OCI-LY7 (cell line): ENCODE measurements around the gene CALD1. TPM values are rescaled to one million over a fixed set of nuclear protein-coding genes. Genes with fewer than 3 reads are reported as not detected.

Source experiments
- BruUV-seq: library from RNA; stranded (reverse); fragments of 400-500 nt; replicated peaks from 2 replicates; lab custom pipeline; 2021; lab: Mats Ljungman, UMichigan
- CTCF ChIA-PET: fragments of 300-600 bp; sonication (Branson Sonifier 250); formaldehyde crosslinking; loops from one replicate; lab custom pipeline; 2022; ENCODE audit warnings: antibody characterized with exemption; ENCODE audit not compliant: unreplicated experiment; lab: Charles Lee
- POLR2A ChIA-PET: fragments of 300-600 bp; sonication (Branson Sonifier 250); formaldehyde crosslinking; loops from one replicate; lab custom pipeline; 2022; ENCODE audit warnings: antibody characterized with exemption; lab: Charles Lee
- DNase-seq: peaks from one replicate; pipeline ENCODE4 v3.0.0-alpha.2; 2015; ENCODE audit warnings: low spot score
- H2AFZ ChIP-seq: fragments of 200-600 bp; sonication (generic), shearing (Covaris generic); 2 replicates; pipeline ENCODE4 v1.6.1; 2014; ENCODE audit warnings: mild to moderate bottlenecking, antibody characterized with exemption, low read length, moderate library complexity
- H3K27ac ChIP-seq: fragments of 200-600 bp; sonication (generic); 2 replicates; pipeline ENCODE4 v1.5.1; 2014; ENCODE audit warnings: mixed run types, low read depth, mild to moderate bottlenecking, moderate library complexity, low read length, inconsistent platforms; ENCODE audit not compliant: poor library complexity, severe bottlenecking
- H3K36me3 ChIP-seq: fragments of 200-600 bp; sonication (generic); 2 replicates; pipeline ENCODE4 v1.6.1; 2014; ENCODE audit warnings: mild to moderate bottlenecking, antibody characterized with exemption, low read length, moderate library complexity, mixed read lengths; ENCODE audit not compliant: insufficient read depth
- H3K4me1 ChIP-seq: fragments of 200-600 bp; sonication (generic); 2 replicates; pipeline ENCODE4 v1.5.1; 2014; ENCODE audit warnings: mild to moderate bottlenecking, low read length; ENCODE audit not compliant: insufficient read depth, poor library complexity, severe bottlenecking
- H3K4me2 ChIP-seq: fragments of 200-600 bp; sonication (generic); 2 replicates; pipeline ENCODE4 v1.6.1; 2014; ENCODE audit warnings: mild to moderate bottlenecking, low read length
- H3K4me3 ChIP-seq: fragments of 200-600 bp; sonication (generic); 2 replicates; pipeline ENCODE4 v1.5.1; 2014; ENCODE audit warnings: mild to moderate bottlenecking, low read depth, low read length; ENCODE audit not compliant: poor library complexity, severe bottlenecking
- H3K79me2 ChIP-seq: fragments of 200-600 bp; sonication (generic); 2 replicates; pipeline ENCODE4 v1.6.1; 2016; ENCODE audit warnings: low read depth, mild to moderate bottlenecking, low read length, moderate library complexity, mixed read lengths; ENCODE audit not compliant: insufficient read depth
- H3K9me2 ChIP-seq: fragments of 200-600 bp; sonication (generic); 2 replicates; pipeline ENCODE4 v1.6.1; 2016; ENCODE audit warnings: mild to moderate bottlenecking, low read length, mixed read lengths; ENCODE audit not compliant: insufficient read depth
- H3K9me3 ChIP-seq: fragments of 200-600 bp; sonication (generic); 2 replicates; pipeline ENCODE4 v1.6.1; 2014; ENCODE audit warnings: mild to moderate bottlenecking, mixed run types, low read length, mixed read lengths
- H4K20me1 ChIP-seq: fragments of 200-600 bp; sonication (generic); 2 replicates; pipeline ENCODE4 v1.6.1; 2014; ENCODE audit warnings: mild to moderate bottlenecking, antibody characterized with exemption, low read length, moderate library complexity, mixed read lengths; ENCODE audit not compliant: insufficient read depth
- EZH2phosphoT487 ChIP-seq: fragments of 200-600 bp; sonication (generic); IDR thresholded peaks from 2 replicates; pipeline ENCODE4 v1.6.1; 2018; ENCODE audit warnings: low read depth, borderline replicate concordance, mild to moderate bottlenecking, mixed run types, antibody characterized with exemption, low read length, moderate library complexity, mixed read lengths
- intact Hi-C: fragments of 100-400 bp; cut with micrococcal nuclease; formaldehyde crosslinking; loops from one replicate; pipeline ENCODE4 v1.10.0; 2022; ENCODE audit not compliant: unreplicated experiment
- total RNA-seq, 2 experiments: library from RNA; depleted of rRNA in 1 of 2; stranded (reverse); fragments of >200 nt in 1 of 2; shearing (Covaris generic) in 1 of 2; gene quantifications; 2 replicates each; pipeline ENCODE4 v1.2.3, GENCODE V29; 2014 to 2022
- TF ChIP-seq, protein P1 (sequence below): fragments of 200-600 bp; sonication (generic); conservative IDR thresholded peaks from 2 replicates; pipeline ENCODE4 v1.5.1; 2014; ENCODE audit warnings: mild to moderate bottlenecking, antibody characterized with exemption, low read length, moderate library complexity, mixed read lengths

CALD1 gene
- total RNA-seq, 2 experiments from 2014 or later: 0.25 to 0.49 TPM

DNA sequence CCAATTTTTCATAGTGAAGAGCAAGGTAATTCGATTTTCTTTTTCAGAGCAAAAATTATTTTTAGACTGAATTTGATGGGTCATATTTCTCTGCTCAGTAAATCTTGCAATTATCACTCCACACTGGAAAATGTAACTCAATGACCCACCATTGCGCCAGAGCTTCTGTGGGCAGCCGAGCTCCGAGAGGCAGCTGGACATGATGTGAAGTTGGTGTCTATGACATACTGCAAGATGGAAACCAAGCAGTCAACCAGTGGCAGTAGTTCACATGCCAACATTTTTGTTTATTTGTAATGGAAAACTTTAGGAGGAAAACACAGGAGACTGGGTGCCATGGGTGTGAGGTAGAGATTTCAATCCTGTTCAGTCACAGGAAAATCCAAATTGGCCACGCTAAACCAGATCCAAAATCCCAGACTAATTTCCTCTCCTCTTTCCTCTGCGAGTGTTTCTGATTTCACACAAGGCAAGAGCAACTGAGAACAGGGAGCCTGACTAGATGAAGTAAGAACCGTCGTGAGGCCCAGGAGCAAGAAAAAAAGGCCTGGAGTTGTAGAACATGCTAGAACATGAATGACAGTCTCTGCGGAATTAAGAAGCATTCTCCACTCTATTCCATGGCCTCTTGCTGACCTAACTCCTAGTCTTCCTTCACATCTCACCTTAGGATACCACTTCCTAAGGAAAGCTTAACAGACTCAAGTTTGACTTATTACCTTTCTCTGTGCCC lies 39.3 kb downstream of the CALD1 start:
- CTCF ChIA-PET: interaction anchor here (0.6 kb wide), 1 partner anchor 94 kb away, joined by 3 read pairs; no protein-coding TSS in a partner anchor
- Histone ChIP-seq H3K9me3 (no peaks in the 10 kb centered on the region), H3K27ac (no peak overlapping the region), H3K4me1 (no peaks in the 10 kb centered on the region), H3K79me2 (no peaks in the 10 kb centered on the region), H3K4me2 (no peak overlapping the region), H3K4me3 (no peak overlapping the region), H4K20me1 (no peaks in the 10 kb centered on the region), H3K36me3 (no peaks in the 10 kb centered on the region), H3K9me2 (no peaks in the 10 kb centered on the region), H2AFZ (no peak overlapping the region)
- BruUV-seq: no TSS peak
- TF ChIP-seq EZH2phosphoT487: no peak
- TF ChIP-seq, protein P1, sequence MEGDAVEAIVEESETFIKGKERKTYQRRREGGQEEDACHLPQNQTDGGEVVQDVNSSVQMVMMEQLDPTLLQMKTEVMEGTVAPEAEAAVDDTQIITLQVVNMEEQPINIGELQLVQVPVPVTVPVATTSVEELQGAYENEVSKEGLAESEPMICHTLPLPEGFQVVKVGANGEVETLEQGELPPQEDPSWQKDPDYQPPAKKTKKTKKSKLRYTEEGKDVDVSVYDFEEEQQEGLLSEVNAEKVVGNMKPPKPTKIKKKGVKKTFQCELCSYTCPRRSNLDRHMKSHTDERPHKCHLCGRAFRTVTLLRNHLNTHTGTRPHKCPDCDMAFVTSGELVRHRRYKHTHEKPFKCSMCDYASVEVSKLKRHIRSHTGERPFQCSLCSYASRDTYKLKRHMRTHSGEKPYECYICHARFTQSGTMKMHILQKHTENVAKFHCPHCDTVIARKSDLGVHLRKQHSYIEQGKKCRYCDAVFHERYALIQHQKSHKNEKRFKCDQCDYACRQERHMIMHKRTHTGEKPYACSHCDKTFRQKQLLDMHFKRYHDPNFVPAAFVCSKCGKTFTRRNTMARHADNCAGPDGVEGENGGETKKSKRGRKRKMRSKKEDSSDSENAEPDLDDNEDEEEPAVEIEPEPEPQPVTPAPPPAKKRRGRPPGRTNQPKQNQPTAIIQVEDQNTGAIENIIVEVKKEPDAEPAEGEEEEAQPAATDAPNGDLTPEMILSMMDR: no peak
- no peak for DNase-seq
- POLR2A ChIA-PET: no interaction called here
- intact Hi-C loops: no loop called here

DNA sequence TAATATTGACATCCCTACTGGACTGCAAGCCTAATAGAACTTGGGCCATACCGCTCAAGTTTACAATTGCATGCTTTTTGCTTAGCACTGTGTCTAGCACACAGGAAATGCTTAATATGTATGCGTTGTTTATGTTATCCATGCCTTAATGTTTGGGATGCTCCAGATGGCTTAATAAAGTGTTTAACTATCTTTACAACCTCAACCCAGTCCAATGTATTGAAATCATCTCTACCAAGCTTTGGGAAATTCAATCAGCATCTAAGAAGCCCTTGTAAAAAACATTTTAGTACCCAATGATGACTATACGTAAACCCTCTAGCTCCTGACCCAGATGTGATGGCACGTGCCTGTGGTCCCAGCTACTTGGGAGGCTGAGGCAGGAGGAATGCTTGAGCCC lies 40.0 kb downstream of the CALD1 start:
- Histone ChIP-seq H3K79me2 (no peaks in the 10 kb centered on the region), H3K4me2 (no peak overlapping the region), H3K9me3 (no peaks in the 10 kb centered on the region), H2AFZ (no peak overlapping the region), H3K9me2 (no peaks in the 10 kb centered on the region), H3K36me3 (no peaks in the 10 kb centered on the region), H4K20me1 (no peaks in the 10 kb centered on the region), H3K4me3 (no peak overlapping the region), H3K4me1 (no peaks in the 10 kb centered on the region), H3K27ac (no peak overlapping the region)
- CTCF ChIA-PET: no interaction called here
- no peak for DNase-seq
- TF ChIP-seq, protein P1: no peak
- TF ChIP-seq EZH2phosphoT487: no peak
- POLR2A ChIA-PET: no interaction called here
- intact Hi-C loops: no loop called here
- BruUV-seq: no TSS peak

DNA sequence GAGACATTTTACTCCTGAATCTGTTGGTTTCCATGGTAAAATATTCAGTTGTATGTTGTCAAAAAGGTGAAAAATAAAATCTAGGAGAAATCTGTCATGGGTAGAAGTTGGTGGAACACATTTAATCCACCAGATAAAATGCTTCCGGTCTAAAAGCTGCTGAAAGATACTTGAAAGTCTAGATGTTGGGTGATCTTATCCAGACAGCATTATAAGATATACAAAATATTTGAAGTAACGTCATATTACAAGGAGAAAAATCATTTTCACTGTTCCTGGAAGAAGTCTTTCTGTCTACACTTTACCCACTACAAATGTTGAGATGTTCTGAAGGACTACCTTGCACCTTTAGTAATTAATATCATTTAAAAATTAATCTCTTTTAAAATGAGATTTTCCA lies 40.9 kb downstream of the CALD1 start:
- POLR2A ChIA-PET: no interaction called here
- intact Hi-C loops: no loop called here
- H3K36me3 ChIP-seq: no peaks in the 10 kb centered on the region

More for the DNA sequence above, 40.9 kb downstream of the CALD1 start:
- no peak overlapping the region for H3K4me2 ChIP-seq
- TF ChIP-seq, protein P1: no peak
- TF ChIP-seq EZH2phosphoT487: no peak
- no peak overlapping the region for H3K27ac ChIP-seq
- no peaks in the 10 kb centered on the region for H3K9me2 ChIP-seq
- no peak overlapping the region for H3K4me3 ChIP-seq
- DNase-seq: no peak
- H3K79me2 ChIP-seq: no peaks in the 10 kb centered on the region
- BruUV-seq: no TSS peak
- no peaks in the 10 kb centered on the region for H4K20me1 ChIP-seq
- no peaks in the 10 kb centered on the region for H3K9me3 ChIP-seq
- no peak overlapping the region for H2AFZ ChIP-seq
- no peaks in the 10 kb centered on the region for H3K4me1 ChIP-seq
- CTCF ChIA-PET: no interaction called here
